Lower leg skin (tissue), 3 donors: ENCODE measurements around the gene ATP2A2.

Experiments used
- CTCF ChIP-seq, 3 donors: fragments of 450-650 bp; IDR thresholded peaks; one replicate each; pipeline ENCODE4 v1.5.1; 2016; ENCODE audit warnings: antibody characterized with exemption in 3 of 3, mild to moderate bottlenecking in 3 of 3, moderate library complexity in 2 of 3
- POLR2A ChIP-seq, 2 donors: fragments of 450-650 bp; IDR thresholded peaks; one replicate each; pipeline ENCODE4 v1.6.1; 2016 to 2017; ENCODE audit warnings: antibody characterized with exemption in 2 of 2, mild to moderate bottlenecking in 1 of 2, moderate library complexity in 1 of 2

GRCh38 chr12:110314308-110314707, 33.3 kb downstream of the ATP2A2 start:
- TF ChIP-seq CTCF (IDR thresholded peaks at IDR 0.05): no peak
- no peak for TF ChIP-seq POLR2A (IDR thresholded peaks at IDR 0.05)
